Vagina (tissue), 2 donors: ENCODE data around the gene TTLL11. TPM values are rescaled to one million over a fixed set of nuclear protein-coding genes. Genes with fewer than 3 reads are reported as not detected.
"Not testable (repeated sequence)": the region's sequence is repeated elsewhere in the genome, so short reads cannot be mapped to it uniquely, and the experiment has no call there.

Source experiments
- DNase-seq, 2 donors: peaks; one replicate each; pipeline ENCODE4 v3.0.0-alpha.2; 2017; ENCODE audit errors: extremely low spot score in 2 of 2
- H3K27ac ChIP-seq: fragments of 200-600 bp; sonication (generic); one replicate; pipeline ENCODE4 v1.5.1; 2019
- H3K27me3 ChIP-seq: fragments of 200-600 bp; sonication (generic); one replicate; pipeline ENCODE4 v1.5.1; 2019
- H3K36me3 ChIP-seq, 2 donors: fragments of 200-600 bp; sonication (generic); one replicate each; pipeline ENCODE4 v1.5.1; 2017 to 2019
- H3K4me1 ChIP-seq: fragments of 200-600 bp; sonication (generic); one replicate; pipeline ENCODE4 v1.5.1; 2019
- H3K4me3 ChIP-seq, 2 donors: fragments of 200-600 bp; sonication (generic); 1 replicate in 1 of 2; 2 replicates in 1 of 2; pipeline ENCODE4 v1.5.1; 2016 to 2019
- H3K9me3 ChIP-seq: fragments of 200-600 bp; sonication (generic); one replicate; pipeline ENCODE4 v1.5.1; 2019
- POLR2A ChIP-seq, 2 donors: fragments of 450-650 bp; IDR thresholded peaks; one replicate each; pipeline ENCODE4 v1.6.1; 2017; ENCODE audit warnings: antibody characterized with exemption in 2 of 2, mild to moderate bottlenecking in 2 of 2, moderate library complexity in 2 of 2
- POLR2AphosphoS5 ChIP-seq, 2 donors: sonication (generic); formaldehyde crosslinking; IDR thresholded peaks; one replicate each; pipeline ENCODE4 v1.9.0; 2017; ENCODE audit warnings: antibody characterized with exemption in 2 of 2, mild to moderate bottlenecking in 2 of 2, low read depth in 1 of 2; ENCODE audit not compliant: insufficient read depth in 1 of 2
- intact Hi-C: fragments of 100-400 bp; cut with DNase I; formaldehyde crosslinking; loops from one replicate; pipeline ENCODE4 v1.15.1; 2023
- total RNA-seq: library from RNA; depleted of rRNA; stranded (reverse); fragments of >200 nt; gene quantifications from one replicate; pipeline ENCODE4 v1.2.3, GENCODE V29; 2016
- TF ChIP-seq, protein P1 (sequence below), 3 experiments: fragments of 450-650 bp in 2 of 3; fragments of 200-600 bp in 1 of 3; sonication (generic) in 1 of 3; IDR thresholded peaks; one replicate each; pipeline ENCODE4 v1.5.1; 2017 to 2019; ENCODE audit warnings: antibody characterized with exemption in 3 of 3, mild to moderate bottlenecking in 2 of 3, moderate library complexity in 2 of 3

The TTLL11 gene
- total RNA-seq, 1 donor from 2014 or later, result 11.0 TPM

DNA sequence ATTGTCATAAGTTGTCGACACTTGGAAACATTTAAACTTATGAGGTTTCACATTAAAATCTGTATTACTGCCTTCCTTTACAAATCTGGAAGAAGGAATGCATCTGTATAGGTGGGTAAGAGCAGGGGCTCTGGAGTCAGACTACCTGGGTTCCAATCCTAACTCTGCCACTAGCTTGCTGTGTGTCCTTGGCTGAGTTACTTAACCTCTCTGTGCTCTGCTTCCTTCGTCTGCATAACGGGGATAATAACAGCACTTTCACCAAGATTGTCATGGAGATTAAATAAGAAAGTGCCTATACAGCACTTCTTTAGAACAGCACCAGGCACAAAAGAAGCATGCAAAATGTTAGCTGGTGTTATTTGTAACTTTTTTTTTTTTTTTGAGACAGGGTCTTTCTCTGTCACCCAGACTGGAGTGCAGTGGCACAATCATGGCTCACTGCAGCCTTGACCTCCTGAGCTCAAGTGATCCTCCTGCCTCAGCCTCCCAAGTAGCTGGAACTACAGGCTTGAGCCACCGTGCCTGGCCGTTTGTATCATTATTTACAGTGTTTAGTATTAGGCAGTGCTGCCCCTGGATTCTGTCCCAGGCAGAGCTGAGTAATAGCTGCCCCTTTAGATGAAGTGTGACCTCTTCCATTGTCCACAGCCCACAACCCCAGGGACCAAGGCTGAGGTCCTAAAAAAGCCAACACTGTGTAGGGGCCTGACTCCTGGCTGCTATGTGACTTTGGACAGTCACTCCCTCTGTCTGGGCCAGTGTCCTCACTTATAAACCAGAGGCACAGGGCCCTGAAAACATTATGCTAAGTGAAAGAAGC lies 25.4 kb upstream of the TTLL11 start:
- no peaks in the 10 kb centered on the region for H3K27me3 ChIP-seq
- no peak overlapping the region for H3K4me3 ChIP-seq
- no peaks in the 10 kb centered on the region for H3K4me1 ChIP-seq
- DNase-seq, result no peak
- H3K9me3 ChIP-seq, result no peaks in the 10 kb centered on the region
- H3K36me3 ChIP-seq, result no peaks in the 10 kb centered on the region
- H3K27ac ChIP-seq, result no peak overlapping the region
- intact Hi-C loops, result no loop called here
- no peak for TF ChIP-seq POLR2A (IDR thresholded peaks at IDR 0.05)

DNA sequence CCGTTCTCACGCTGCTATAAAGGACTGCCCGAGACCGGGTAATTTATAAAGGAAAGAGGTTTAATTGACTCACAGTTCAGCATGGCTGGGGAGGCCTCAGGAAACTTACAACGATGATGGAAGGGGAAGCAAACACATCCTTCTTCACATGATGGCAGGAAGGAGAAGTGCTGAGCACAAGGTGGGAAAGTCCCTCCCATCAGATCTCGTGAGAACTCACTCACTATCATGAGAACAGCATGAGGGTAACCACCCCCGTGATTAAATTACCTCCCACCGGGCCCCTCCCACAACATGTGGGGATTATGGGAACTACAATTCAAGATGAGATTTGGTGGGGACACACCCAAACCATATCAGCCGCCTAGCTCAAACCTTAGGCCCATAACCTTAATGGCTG lies 24.1 kb upstream of the TTLL11 start:
- H3K36me3 ChIP-seq, DNase-seq, H3K27me3 ChIP-seq, H3K9me3 ChIP-seq, intact Hi-C loops, H3K27ac ChIP-seq, H3K4me1 ChIP-seq, H3K4me3 ChIP-seq: not testable (repeated sequence)

DNA sequence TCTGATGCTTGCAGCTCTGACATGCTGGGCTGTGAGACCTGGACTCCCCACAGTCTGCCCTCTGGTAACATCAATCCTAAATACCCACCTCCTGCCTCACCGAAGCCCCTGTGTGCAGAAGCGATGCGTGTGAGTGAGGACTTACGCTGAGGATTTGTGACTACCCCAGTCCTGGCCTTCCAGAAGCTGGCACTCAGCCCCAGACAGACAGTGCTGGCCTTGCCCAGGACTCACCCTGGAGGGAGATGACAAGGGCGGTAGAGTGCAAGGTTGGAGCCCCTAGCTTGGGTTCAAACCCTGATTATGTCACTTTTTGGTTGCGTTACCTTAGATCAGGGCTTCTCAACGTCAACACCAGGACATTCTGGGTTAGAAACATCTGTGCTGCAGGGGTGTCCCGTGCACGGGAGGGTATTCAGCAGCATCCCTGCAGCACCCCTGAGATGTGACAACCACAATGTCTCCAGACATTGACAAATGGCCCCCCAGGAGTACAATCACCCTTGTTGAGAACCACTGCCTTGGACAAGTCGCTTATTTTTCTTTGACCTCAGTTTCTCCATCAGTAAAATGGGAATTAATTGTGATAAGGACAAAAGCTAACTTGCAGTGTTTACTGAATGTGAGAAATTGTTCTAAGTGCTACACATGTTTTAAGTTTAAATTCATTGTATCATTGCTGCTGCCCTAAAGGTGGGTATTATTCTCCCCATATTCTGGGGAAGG lies 23.5 kb upstream of the TTLL11 start:
- H3K27ac ChIP-seq, result no peak overlapping the region
- TF ChIP-seq, protein P1, sequence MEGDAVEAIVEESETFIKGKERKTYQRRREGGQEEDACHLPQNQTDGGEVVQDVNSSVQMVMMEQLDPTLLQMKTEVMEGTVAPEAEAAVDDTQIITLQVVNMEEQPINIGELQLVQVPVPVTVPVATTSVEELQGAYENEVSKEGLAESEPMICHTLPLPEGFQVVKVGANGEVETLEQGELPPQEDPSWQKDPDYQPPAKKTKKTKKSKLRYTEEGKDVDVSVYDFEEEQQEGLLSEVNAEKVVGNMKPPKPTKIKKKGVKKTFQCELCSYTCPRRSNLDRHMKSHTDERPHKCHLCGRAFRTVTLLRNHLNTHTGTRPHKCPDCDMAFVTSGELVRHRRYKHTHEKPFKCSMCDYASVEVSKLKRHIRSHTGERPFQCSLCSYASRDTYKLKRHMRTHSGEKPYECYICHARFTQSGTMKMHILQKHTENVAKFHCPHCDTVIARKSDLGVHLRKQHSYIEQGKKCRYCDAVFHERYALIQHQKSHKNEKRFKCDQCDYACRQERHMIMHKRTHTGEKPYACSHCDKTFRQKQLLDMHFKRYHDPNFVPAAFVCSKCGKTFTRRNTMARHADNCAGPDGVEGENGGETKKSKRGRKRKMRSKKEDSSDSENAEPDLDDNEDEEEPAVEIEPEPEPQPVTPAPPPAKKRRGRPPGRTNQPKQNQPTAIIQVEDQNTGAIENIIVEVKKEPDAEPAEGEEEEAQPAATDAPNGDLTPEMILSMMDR (IDR thresholded peaks at IDR 0.05), result no peak
- TF ChIP-seq POLR2A (IDR thresholded peaks at IDR 0.05) (no peak), POLR2AphosphoS5 (IDR thresholded peaks at IDR 0.05; ENCODE audit: insufficient read depth in 1 of 2, low read depth in 1 of 2) (no peak)
- H3K9me3 ChIP-seq, result no peaks in the 10 kb centered on the region
- H3K36me3 ChIP-seq, result no peaks in the 10 kb centered on the region
- no peaks in the 10 kb centered on the region for H3K4me1 ChIP-seq
- no peak overlapping the region for H3K4me3 ChIP-seq
- intact Hi-C loops, result no loop called here
- DNase-seq, result no peak
- H3K27me3 ChIP-seq, result no peaks in the 10 kb centered on the region

DNA sequence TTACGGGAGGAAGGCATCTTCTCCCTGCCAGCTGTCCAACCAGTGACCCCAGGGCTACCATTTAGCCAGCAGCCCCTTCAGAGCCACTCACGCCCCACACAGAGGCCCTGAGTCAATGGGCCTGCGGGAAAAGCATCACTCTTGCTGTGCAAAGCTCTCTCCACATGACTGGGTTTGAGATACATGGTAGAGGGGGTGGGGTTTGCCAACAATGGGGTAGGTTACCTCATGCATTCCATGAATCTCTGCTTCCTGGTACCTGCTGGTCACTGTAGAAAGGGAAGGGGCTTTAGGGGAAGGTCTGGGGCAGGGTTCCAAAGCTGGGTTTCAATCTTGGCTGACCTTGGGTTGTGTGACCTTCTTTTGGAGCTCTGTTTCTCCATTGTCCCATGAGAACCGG lies 22.9 kb upstream of the TTLL11 start:
- Histone ChIP-seq H3K36me3 (no peaks in the 10 kb centered on the region), H3K27ac (no peak overlapping the region), H3K27me3 (no peaks in the 10 kb centered on the region), H3K9me3 (no peaks in the 10 kb centered on the region), H3K4me3 (no peak overlapping the region), H3K4me1 (no peaks in the 10 kb centered on the region)
- TF ChIP-seq POLR2A (IDR thresholded peaks at IDR 0.05), result no peak
- intact Hi-C loops, result no loop called here
- DNase-seq, result no peak

DNA sequence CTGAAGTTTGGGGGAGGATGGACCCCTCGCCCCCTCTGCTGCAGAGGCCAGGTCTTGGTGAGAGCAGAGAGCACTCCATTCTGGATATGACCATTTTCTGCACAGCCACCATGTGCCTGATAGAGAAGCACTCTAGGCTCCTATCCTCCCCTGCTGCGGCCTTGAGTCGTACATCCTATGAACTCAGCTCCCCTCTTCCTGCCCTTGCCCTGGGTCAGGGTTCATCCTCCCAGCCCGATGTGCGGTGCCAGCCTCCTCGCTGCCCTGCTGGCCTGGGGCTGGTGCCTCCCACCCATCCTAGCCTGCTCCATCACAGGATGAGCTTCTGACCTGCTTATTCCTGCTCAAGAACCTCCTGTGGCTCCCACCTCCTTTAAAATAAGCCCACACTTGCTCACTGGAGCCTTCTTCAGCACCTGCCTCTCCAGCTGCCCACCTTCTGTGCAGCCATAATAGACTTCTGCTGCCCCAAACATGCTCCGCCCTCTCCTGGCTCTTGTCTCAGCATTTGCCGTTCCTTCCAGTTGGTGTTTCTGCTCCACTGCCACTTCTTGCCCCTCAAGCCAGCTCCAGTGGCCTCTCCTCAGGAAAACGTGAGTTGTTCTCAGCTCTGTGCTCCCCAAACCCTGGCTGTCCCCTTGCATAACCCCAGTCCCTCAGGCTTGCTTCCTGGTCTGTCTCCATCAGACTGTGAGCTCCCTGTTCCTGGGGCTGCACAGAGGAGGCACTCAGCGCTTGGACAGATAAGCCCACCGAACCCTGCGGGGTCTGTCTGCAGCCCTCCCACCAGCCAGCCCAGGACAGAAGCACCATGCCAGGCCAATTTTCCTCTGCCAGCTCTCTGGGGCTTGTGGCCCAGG lies 22.3 kb upstream of the TTLL11 start:
- Histone ChIP-seq H3K36me3 (no peaks in the 10 kb centered on the region), H3K27me3 (no peaks in the 10 kb centered on the region), H3K9me3 (no peaks in the 10 kb centered on the region), H3K4me1 (no peaks in the 10 kb centered on the region), H3K27ac (no peak overlapping the region), H3K4me3 (no peak overlapping the region)
- TF ChIP-seq, protein P1 (IDR thresholded peaks at IDR 0.05), result no peak
- TF ChIP-seq POLR2A (IDR thresholded peaks at IDR 0.05), result no peak
- no peak for TF ChIP-seq POLR2AphosphoS5 (IDR thresholded peaks at IDR 0.05; ENCODE audit: insufficient read depth in 1 of 2, low read depth in 1 of 2)
- intact Hi-C loops, result no loop called here
- DNase-seq, result no peak

DNA sequence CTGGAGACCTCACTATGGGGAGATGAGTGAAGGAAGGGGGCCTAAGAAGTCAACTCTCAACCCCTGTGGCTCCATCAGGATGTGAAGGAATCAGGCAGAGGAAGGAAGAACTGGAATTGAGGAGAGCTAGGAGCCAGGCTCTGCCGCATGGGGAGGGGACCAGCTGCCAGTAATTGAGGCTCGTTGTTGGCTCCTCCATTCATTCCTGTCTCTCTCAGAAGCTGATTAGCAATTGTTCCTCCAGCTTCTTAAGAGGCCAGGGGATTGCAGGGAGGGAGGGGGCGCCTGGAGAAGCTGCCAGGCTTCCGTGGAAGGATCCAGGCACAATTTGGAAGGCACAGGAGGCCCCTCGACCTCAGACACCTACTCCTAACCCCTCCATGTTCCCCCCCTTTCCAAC lies 20.5 kb upstream of the TTLL11 start:
- Histone ChIP-seq H3K4me1 (no peaks in the 10 kb centered on the region), H3K4me3 (no peak overlapping the region), H3K27ac (no peak overlapping the region), H3K36me3 (no peaks in the 10 kb centered on the region), H3K27me3 (no peaks in the 10 kb centered on the region), H3K9me3 (no peaks in the 10 kb centered on the region)
- intact Hi-C loops, result no loop called here
- DNase-seq, result no peak
- no peak for TF ChIP-seq POLR2AphosphoS5 (IDR thresholded peaks at IDR 0.05; ENCODE audit: insufficient read depth in 1 of 2, low read depth in 1 of 2)
- no peak for TF ChIP-seq POLR2A (IDR thresholded peaks at IDR 0.05)
- TF ChIP-seq, protein P1 (IDR thresholded peaks at IDR 0.05), result no peak
